ENCODE data around the gene CERS6.

Gene CERS6

GRCh38 chr2:168503901-168504300, 47.8 kb downstream of the CERS6 start:
- no peak for DNase-seq

DNA sequence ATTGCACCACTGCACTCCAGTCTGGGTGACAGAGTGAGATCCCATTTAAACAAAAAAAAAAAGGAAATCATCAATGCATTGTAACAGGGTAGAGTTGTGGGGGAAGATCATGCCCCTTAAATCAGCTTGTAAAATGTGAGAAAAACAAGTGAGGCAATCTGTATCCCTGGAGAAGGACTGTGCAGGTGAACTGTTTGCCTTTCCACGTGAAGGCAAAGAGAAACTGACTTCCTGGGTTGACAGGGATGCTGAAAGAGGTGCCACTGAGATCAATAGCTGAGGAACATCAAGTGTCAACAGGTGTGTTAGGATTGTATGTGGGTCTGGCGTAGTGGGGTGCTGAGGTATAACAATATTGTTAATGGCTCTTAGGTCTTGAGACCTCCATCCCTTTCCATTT, 48.3 kb downstream of the CERS6 start:
- no peak for DNase-seq

GRCh38 chr2:168510125-168510756, 54.2 kb downstream of the CERS6 start:
- no peak for DNase-seq

GRCh38 chr2:168514692-168515091, 58.6 kb downstream of the CERS6 start:
- no peak for DNase-seq

- no peak for DNase-seq
These were observed 59.4 kb downstream of the CERS6 start for GRCh38 chr2:168515502-168515901.

DNA sequence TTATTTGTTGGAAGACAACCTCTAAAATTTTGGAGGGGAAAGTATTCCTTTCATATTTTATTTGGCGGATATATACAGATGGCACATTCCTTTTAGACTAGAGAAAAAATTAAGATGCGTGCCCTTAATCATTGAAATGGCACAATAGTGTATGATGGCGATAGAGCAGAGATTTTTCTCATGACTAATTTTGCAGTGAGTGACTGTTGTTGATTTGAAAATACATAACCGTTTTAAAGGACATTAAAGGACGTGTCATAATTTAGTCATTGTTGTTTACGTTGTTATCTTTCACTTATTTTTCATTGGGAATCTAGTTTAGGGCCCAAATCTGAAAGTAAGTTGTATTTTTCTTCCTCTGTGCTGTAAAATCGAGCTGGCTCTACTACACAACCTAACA, 61.7 kb downstream of the CERS6 start:
- DNase-seq = no peak

DNA sequence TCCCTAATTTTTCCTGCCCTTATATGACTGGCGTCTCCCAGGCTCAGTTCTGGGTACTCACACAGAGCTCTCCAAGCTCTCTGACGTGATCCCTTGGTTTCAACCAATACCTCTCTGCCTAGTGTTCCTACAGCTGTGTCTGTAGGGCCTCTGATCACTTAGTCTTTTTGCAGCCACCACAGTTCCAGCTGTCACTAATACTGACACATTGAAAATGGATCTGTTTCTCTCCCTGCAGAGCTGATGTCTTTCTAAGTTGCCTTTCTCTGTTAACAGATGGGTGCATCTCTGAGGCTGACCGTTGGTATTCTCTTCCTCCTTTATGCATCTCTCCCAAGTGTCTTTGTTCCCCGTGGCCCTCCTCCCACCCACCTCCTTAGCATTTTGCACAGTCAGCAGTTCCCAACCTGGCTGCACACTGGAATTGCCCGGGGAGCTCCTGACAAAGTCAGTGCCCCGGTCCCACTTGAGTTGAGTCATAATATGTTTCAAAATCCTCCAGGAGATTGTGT, 62.5 kb downstream of the CERS6 start:
- DNase-seq = no peak

GRCh38 chr2:168519534-168520308, 63.6 kb downstream of the CERS6 start:
- no peak for DNase-seq

- DNase-seq = no peak
These were observed 65.1 kb downstream of the CERS6 start for GRCh38 chr2:168521053-168521741.

GRCh38 chr2:168522446-168522845, 66.4 kb downstream of the CERS6 start:
- no peak for DNase-seq

DNA sequence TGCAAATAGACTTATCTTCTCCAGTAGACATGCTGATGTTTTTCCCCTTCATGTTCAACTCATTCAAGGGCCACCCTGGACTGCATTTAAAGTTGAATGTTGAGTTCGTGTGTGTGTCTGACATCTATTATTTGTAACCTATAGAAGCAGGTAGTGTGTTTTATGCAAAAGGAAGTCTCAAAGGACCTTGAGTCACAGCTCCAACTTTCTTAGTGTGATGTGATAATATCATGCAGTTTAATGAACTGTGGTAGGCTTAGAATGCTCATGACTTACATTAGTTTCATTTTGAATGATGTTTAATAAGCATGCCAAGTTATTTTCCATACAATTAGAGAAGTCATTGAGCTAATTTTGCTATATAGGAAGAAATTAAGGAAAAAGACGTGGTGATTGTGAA, 67.9 kb downstream of the CERS6 start:
- no peak for DNase-seq

- DNase-seq = no peak
These were observed 68.9 kb downstream of the CERS6 start for GRCh38 chr2:168525020-168525419.

- DNase-seq = peak; percentile 44
These were observed 69.8 kb downstream of the CERS6 start for GRCh38 chr2:168525716-168526446.

GRCh38 chr2:168526641-168527040, 70.6 kb downstream of the CERS6 start:
- no peak for DNase-seq

- no peak for DNase-seq
These were observed 71.9 kb downstream of the CERS6 start for GRCh38 chr2:168528016-168528415.

- no peak for DNase-seq
These were observed 72.4 kb downstream of the CERS6 start for GRCh38 chr2:168528469-168528868.

GRCh38 chr2:168529054-168529833, 73.2 kb downstream of the CERS6 start:
- no peak for DNase-seq

DNA sequence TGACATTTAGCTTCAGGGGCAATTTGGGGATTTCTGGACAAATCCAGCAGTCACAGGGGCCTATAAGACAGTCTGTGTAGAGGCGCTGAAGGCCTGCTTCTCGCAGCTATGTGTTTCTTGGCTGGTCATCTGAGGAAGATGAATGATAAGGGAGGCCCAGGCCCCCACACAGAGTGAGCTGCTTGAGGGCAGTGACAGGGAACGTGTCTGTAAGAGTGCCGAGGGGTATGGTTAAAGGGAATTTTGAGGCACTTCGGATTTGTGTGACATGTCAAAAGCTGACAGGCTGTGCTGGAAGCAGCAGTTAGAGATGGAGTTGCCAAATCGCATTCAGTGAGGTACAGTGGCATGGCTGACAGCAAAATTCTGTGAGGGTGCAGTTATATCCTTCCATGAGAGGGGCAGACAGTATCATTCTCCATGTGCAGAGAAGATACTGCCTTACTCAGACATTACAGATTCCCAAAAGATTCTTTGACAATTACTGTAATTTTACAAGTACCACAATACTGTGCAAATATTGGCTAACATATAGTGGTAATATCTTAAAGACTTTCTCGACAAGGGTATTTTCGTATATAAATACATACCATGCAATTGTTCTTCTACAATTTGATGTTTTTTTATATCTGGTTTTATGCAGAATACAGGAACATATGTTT, 74.0 kb downstream of the CERS6 start:
- DNase-seq = no peak

GRCh38 chr2:168530982-168531622, 75.0 kb downstream of the CERS6 start:
- no peak for DNase-seq

DNA sequence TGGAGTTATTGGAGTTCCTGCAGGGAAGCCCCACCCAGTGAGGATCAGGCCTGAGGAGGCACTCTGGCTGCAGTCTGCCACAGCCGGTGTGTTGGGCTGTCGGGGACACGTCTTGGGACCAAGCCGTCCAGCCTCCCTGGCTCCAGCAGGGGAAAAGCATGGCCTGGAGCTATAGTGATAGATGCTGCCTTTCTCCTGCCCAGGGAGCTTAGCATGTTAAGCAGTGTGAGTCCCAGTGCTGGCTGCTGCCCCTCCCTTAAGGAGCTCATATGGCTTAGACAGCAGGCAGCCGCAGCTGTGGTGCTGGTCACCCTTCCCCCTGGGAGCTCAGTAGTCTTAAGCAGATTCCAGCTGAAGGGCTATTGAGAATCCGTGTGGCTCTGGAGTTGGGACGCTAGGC, 78.9 kb downstream of the CERS6 start:
- no peak for DNase-seq

GRCh38 chr2:168536925-168537466, 80.9 kb downstream of the CERS6 start:
- no peak for DNase-seq
